Measurements from ENCODE around the gene MED25.

- TF ChIP-seq CTCF (conservative IDR thresholded peaks at IDR 0.05; ENCODE audit: low read length) (no peak), EZH2phosphoT487 (IDR thresholded peaks at IDR 0.05; ENCODE audit: borderline replicate concordance) (no peak)
Measured at GRCh38 chr19:49844138-49845095, 26.3 kb downstream of the MED25 start.

Measured in Loucy (cell line).